ENCODE results near the gene DUSP23. TPM values are rescaled to one million over a fixed set of nuclear protein-coding genes. Genes with fewer than 3 reads are reported as not detected.

Gene DUSP23
- total RNA-seq, 1 experiment from 2014 or later, result not detected

- no peak for DNase-seq
- Histone ChIP-seq H3K4me1 (no peaks in the 10 kb centered on the region), H3K36me3 (no peaks in the 10 kb centered on the region), H3K27me3 (no peaks in the 10 kb centered on the region), H3K4me3 (no peak overlapping the region), H3K9me3 (replicated peaks) (no peaks in the 10 kb centered on the region), H3K27ac (no peak overlapping the region)
Measured at GRCh38 chr1:159771127-159771895, 9.5 kb upstream of the DUSP23 start.

- Histone ChIP-seq H3K27me3 (no peaks in the 10 kb centered on the region), H3K4me3 (no peak overlapping the region), H3K4me1 (no peaks in the 10 kb centered on the region), H3K27ac (no peak overlapping the region), H3K9me3 (replicated peaks) (no peaks in the 10 kb centered on the region), H3K36me3 (no peaks in the 10 kb centered on the region)
- no peak for DNase-seq
Measured at GRCh38 chr1:159774465-159774864, 6.3 kb upstream of the DUSP23 start.

GRCh38 chr1:159775716-159776115 lies 5.0 kb upstream of the DUSP23 start:
- Histone ChIP-seq H3K27ac (no peak overlapping the region), H3K9me3 (replicated peaks) (no peaks in the 10 kb centered on the region), H3K4me3 (no peak overlapping the region), H3K4me1 (no peaks in the 10 kb centered on the region), H3K36me3 (no peaks in the 10 kb centered on the region), H3K27me3 (no peaks in the 10 kb centered on the region)
- no peak for DNase-seq

GRCh38 chr1:159778266-159778665 lies 2.5 kb upstream of the DUSP23 start:
- DNase-seq, result no peak
- H3K27me3 ChIP-seq, result no peaks in the 10 kb centered on the region
- H3K36me3 ChIP-seq, result no peaks in the 10 kb centered on the region
- no peak overlapping the region for H3K27ac ChIP-seq
- H3K9me3 ChIP-seq (replicated peaks), result no peaks in the 10 kb centered on the region
- H3K4me3 ChIP-seq, result no peak overlapping the region
- H3K4me1 ChIP-seq, result no peaks in the 10 kb centered on the region

GRCh38 chr1:159779403-159779851 lies 1.3 kb upstream of the DUSP23 start:
- Histone ChIP-seq H3K9me3 (replicated peaks) (no peaks in the 10 kb centered on the region), H3K27ac (no peak overlapping the region), H3K27me3 (no peaks in the 10 kb centered on the region), H3K4me3 (no peak overlapping the region), H3K4me1 (no peaks in the 10 kb centered on the region), H3K36me3 (no peaks in the 10 kb centered on the region)
- no peak for DNase-seq

- Histone ChIP-seq H3K27ac (no peak overlapping the region), H3K4me3 (no peak overlapping the region), H3K4me1 (no peaks in the 10 kb centered on the region), H3K9me3 (replicated peaks) (no peaks in the 10 kb centered on the region), H3K27me3 (no peaks in the 10 kb centered on the region), H3K36me3 (no peaks in the 10 kb centered on the region)
- DNase-seq, result no peak
Measured at GRCh38 chr1:159781992-159782391, 1.2 kb downstream of the DUSP23 start.

- Histone ChIP-seq H3K4me1 (no peaks in the 10 kb centered on the region), H3K27me3 (no peaks in the 10 kb centered on the region), H3K27ac (no peak overlapping the region), H3K4me3 (no peak overlapping the region), H3K36me3 (no peaks in the 10 kb centered on the region), H3K9me3 (replicated peaks) (no peaks in the 10 kb centered on the region)
- no peak for DNase-seq
Measured at GRCh38 chr1:159783724-159784123, 3.0 kb downstream of the DUSP23 start.

- H3K4me1 ChIP-seq, result no peaks in the 10 kb centered on the region
- no peak overlapping the region for H3K27ac ChIP-seq
- no peaks in the 10 kb centered on the region for H3K36me3 ChIP-seq
- H3K9me3 ChIP-seq (replicated peaks), result no peaks in the 10 kb centered on the region
- H3K4me3 ChIP-seq, result no peak overlapping the region
- no peak for DNase-seq
- no peaks in the 10 kb centered on the region for H3K27me3 ChIP-seq
Measured at GRCh38 chr1:159786465-159786864, 5.7 kb downstream of the DUSP23 start.

GRCh38 chr1:159786966-159787365 lies 6.2 kb downstream of the DUSP23 start:
- no peak overlapping the region for H3K4me3 ChIP-seq
- H3K4me1 ChIP-seq, result no peaks in the 10 kb centered on the region
- no peak for DNase-seq
- no peaks in the 10 kb centered on the region for H3K36me3 ChIP-seq
- H3K9me3 ChIP-seq (replicated peaks), result no peaks in the 10 kb centered on the region
- no peaks in the 10 kb centered on the region for H3K27me3 ChIP-seq
- H3K27ac ChIP-seq, result no peak overlapping the region

- peak in 1 of 2 experiments; percentile 26 for DNase-seq
- Histone ChIP-seq H3K4me3 (no peak overlapping the region), H3K27me3 (no peaks in the 10 kb centered on the region), H3K9me3 (replicated peaks) (no peaks in the 10 kb centered on the region), H3K36me3 (no peaks in the 10 kb centered on the region), H3K27ac (no peak overlapping the region), H3K4me1 (no peaks in the 10 kb centered on the region)
Measured at GRCh38 chr1:159790237-159790917, 9.6 kb downstream of the DUSP23 start.

- Histone ChIP-seq H3K36me3 (no peaks in the 10 kb centered on the region), H3K9me3 (replicated peaks) (no peaks in the 10 kb centered on the region), H3K4me3 (no peak overlapping the region), H3K27ac (no peak overlapping the region), H3K27me3 (no peaks in the 10 kb centered on the region), H3K4me1 (no peaks in the 10 kb centered on the region)
- no peak for DNase-seq
Measured at GRCh38 chr1:159791031-159791430, 10.3 kb downstream of the DUSP23 start.

GRCh38 chr1:159791461-159791860 lies 10.7 kb downstream of the DUSP23 start:
- no peak for DNase-seq
- no peak overlapping the region for H3K4me3 ChIP-seq
- H3K27me3 ChIP-seq, result no peaks in the 10 kb centered on the region
- no peaks in the 10 kb centered on the region for H3K4me1 ChIP-seq
- no peaks in the 10 kb centered on the region for H3K36me3 ChIP-seq
- H3K9me3 ChIP-seq (replicated peaks), result no peaks in the 10 kb centered on the region
- H3K27ac ChIP-seq, result no peak overlapping the region

- no peak overlapping the region for H3K4me3 ChIP-seq
- H3K4me1 ChIP-seq, result no peaks in the 10 kb centered on the region
- no peaks in the 10 kb centered on the region for H3K9me3 ChIP-seq (replicated peaks)
- no peak for DNase-seq
- H3K36me3 ChIP-seq, result no peaks in the 10 kb centered on the region
- H3K27ac ChIP-seq, result no peak overlapping the region
- H3K27me3 ChIP-seq, result no peaks in the 10 kb centered on the region
Measured at GRCh38 chr1:159795534-159795933, 14.8 kb downstream of the DUSP23 start.

- Histone ChIP-seq H3K36me3 (no peaks in the 10 kb centered on the region), H3K4me1 (no peaks in the 10 kb centered on the region), H3K27me3 (no peaks in the 10 kb centered on the region), H3K4me3 (no peak overlapping the region), H3K27ac (no peak overlapping the region), H3K9me3 (replicated peaks) (no peaks in the 10 kb centered on the region)
- DNase-seq, result peak; percentile 52 to 73
Measured at GRCh38 chr1:159798893-159799292, 18.1 kb downstream of the DUSP23 start.

GRCh38 chr1:159799446-159799985 lies 18.8 kb downstream of the DUSP23 start:
- Histone ChIP-seq H3K36me3 (no peaks in the 10 kb centered on the region), H3K9me3 (replicated peaks) (no peaks in the 10 kb centered on the region), H3K4me1 (no peaks in the 10 kb centered on the region), H3K27me3 (no peaks in the 10 kb centered on the region), H3K27ac (no peak overlapping the region), H3K4me3 (no peak overlapping the region)
- no peak for DNase-seq
